ENCODE measurements around the gene TREM2. TPM values are rescaled to one million over a fixed set of nuclear protein-coding genes. Genes with fewer than 3 reads are reported as not detected.

Gene TREM2
- total RNA-seq, 1 donor from 2014 or later, result not detected

GRCh38 chr6:41200901-41201763 is 38.2 kb upstream of the TREM2 start, which contains the start of gene TREML2:
TREML2 (minus strand) TSS chr6:41201149; CDS start chr6:41201008, 141 bp downstream.
- no peaks in the 10 kb centered on the region for H3K79me2 ChIP-seq (ENCODE audit: insufficient read depth, low read length)
- TF ChIP-seq CTCF (IDR thresholded peaks at IDR 0.05; ENCODE audit: insufficient read depth, low read depth, low read length) (no peak), EZH2 (IDR thresholded peaks at IDR 0.05; ENCODE audit: insufficient read depth, low read length) (no peak)
- H3K9me3 ChIP-seq (ENCODE audit: insufficient read depth, low read depth, low read length), result no peaks in the 10 kb centered on the region
- DNase-seq (ENCODE audit: low read depth) (no peak), FAIRE-seq (no peak)
- no peak within 1 kb of the TSS for H2AFZ ChIP-seq (ENCODE audit: low read depth, low read length)
- no peaks in the 10 kb centered on the region for H3K9me3 Mint-ChIP-seq (ENCODE audit: unreplicated experiment)
- H3K36me3 ChIP-seq (ENCODE audit: insufficient read depth, low read length), result no peaks in the 10 kb centered on the region
- H3K27ac Mint-ChIP-seq (ENCODE audit: unreplicated experiment), result peak within 1 kb of the TSS; percentile 85
- H3K4me3 ChIP-seq (ENCODE audit: insufficient read depth, low read depth, low read length), result no peak within 1 kb of the TSS
- H3K27ac ChIP-seq (ENCODE audit: low read depth, low read length), result no peak within 1 kb of the TSS
- peaks cover 18% of the 10 kb centered on the region for H3K27me3 Mint-ChIP-seq (ENCODE audit: low read depth, unreplicated experiment)
- no peaks in the 10 kb centered on the region for H3K4me1 ChIP-seq (ENCODE audit: insufficient read depth, low read length)
- no peaks in the 10 kb centered on the region for H4K20me1 ChIP-seq (ENCODE audit: insufficient read depth, low read length)
- no peaks in the 10 kb centered on the region for H3K27me3 ChIP-seq (ENCODE audit: insufficient read depth, low read length)
- no peak within 1 kb of the TSS for H3K4me2 ChIP-seq (ENCODE audit: low read length)
- no peak within 1 kb of the TSS for H3K4me3 Mint-ChIP-seq (ENCODE audit: unreplicated experiment)
- peaks cover 13% of the 10 kb centered on the region for H3K4me1 Mint-ChIP-seq (ENCODE audit: low read depth, unreplicated experiment)
- no peak within 1 kb of the TSS for H3K9ac ChIP-seq (ENCODE audit: low read length)
- no peaks in the 10 kb centered on the region for H3K36me3 Mint-ChIP-seq (ENCODE audit: low read depth, unreplicated experiment)

- Histone ChIP-seq H3K79me2 (ENCODE audit: insufficient read depth, low read length) (no peaks in the 10 kb centered on the region), H4K20me1 (ENCODE audit: insufficient read depth, low read length) (no peaks in the 10 kb centered on the region), H3K9ac (ENCODE audit: low read length) (no peak overlapping the region), H3K9me3 (ENCODE audit: insufficient read depth, low read depth, low read length) (no peaks in the 10 kb centered on the region), H3K4me3 (ENCODE audit: insufficient read depth, low read depth, low read length) (no peak overlapping the region), H3K27me3 (ENCODE audit: insufficient read depth, low read length) (no peaks in the 10 kb centered on the region), H3K27ac (ENCODE audit: low read depth, low read length) (no peak overlapping the region), H3K36me3 (ENCODE audit: insufficient read depth, low read length) (no peaks in the 10 kb centered on the region), H3K4me2 (ENCODE audit: low read length) (no peak overlapping the region), H3K4me1 (ENCODE audit: insufficient read depth, low read length) (no peaks in the 10 kb centered on the region), H2AFZ (ENCODE audit: low read depth, low read length) (no peak overlapping the region)
- Mint-ChIP-seq H3K27me3 (ENCODE audit: low read depth, unreplicated experiment) (peaks cover 25% of the 10 kb centered on the region), H3K36me3 (ENCODE audit: low read depth, unreplicated experiment) (no peaks in the 10 kb centered on the region), H3K4me1 (ENCODE audit: low read depth, unreplicated experiment) (peaks cover 13% of the 10 kb centered on the region), H3K27ac (ENCODE audit: unreplicated experiment) (peak overlapping the region; percentile 85), H3K4me3 (ENCODE audit: unreplicated experiment) (no peak overlapping the region), H3K9me3 (ENCODE audit: unreplicated experiment) (peaks cover 1% of the 10 kb centered on the region)
- no peak for TF ChIP-seq EZH2 (IDR thresholded peaks at IDR 0.05; ENCODE audit: insufficient read depth, low read length)
- TF ChIP-seq CTCF (IDR thresholded peaks at IDR 0.05; ENCODE audit: insufficient read depth, low read depth, low read length), result no peak
- DNase-seq (ENCODE audit: low read depth), result no peak
- FAIRE-seq, result no peak
Observed at GRCh38 chr6:41200296-41200900, 37.5 kb upstream of the TREM2 start.

Data from astrocyte (in vitro differentiated cells and primary cell).